SW 1271 (cell line): Measurements from ENCODE around the gene PYDC1.
A peak's percentile ranks its signal among the peaks of the same experiment; 100 is the strongest.
"Not testable (repeated sequence)": the region's sequence is repeated elsewhere in the genome, so short reads cannot be mapped to it uniquely, and the experiment has no call there.

ENCODE experiments used
- DNase-seq, 2 experiments: peaks; one replicate each; lab custom pipeline; 2025; lab: John Stamatoyannopoulos, UW

Gene PYDC1

GRCh38 chr16:31221357-31222160 lies 4.6 kb upstream of the PYDC1 start:
- no peak for DNase-seq

- no peak for DNase-seq
Observed at GRCh38 chr16:31219154-31219741, 2.3 kb upstream of the PYDC1 start.

GRCh38 chr16:31217136-31217530 lies 198 bp upstream of the PYDC1 start:
- no peak for DNase-seq

GRCh38 chr16:31215287-31216162 lies 1.4 kb downstream of the PYDC1 start:
- DNase-seq, result no peak

- DNase-seq, result no peak
Observed at GRCh38 chr16:31214708-31215286, 2.1 kb downstream of the PYDC1 start.

- no peak for DNase-seq
Observed at GRCh38 chr16:31213877-31214707, 2.8 kb downstream of the PYDC1 start, which contains the start of gene TRIM72. Gene TRIM72 (plus strand): TSS chr16:31214119. CDS start chr16:31214739, 620 bp downstream.

- no peak for DNase-seq
Observed at GRCh38 chr16:31213342-31213741, 3.6 kb downstream of the PYDC1 start.

GRCh38 chr16:31206776-31207175 lies 10.2 kb downstream of the PYDC1 start:
- no peak for DNase-seq

GRCh38 chr16:31204871-31205666 lies 11.9 kb downstream of the PYDC1 start:
- DNase-seq, result no peak

GRCh38 chr16:31202414-31203375 lies 14.2 kb downstream of the PYDC1 start, which contains the start of gene PYCARD:
Gene PYCARD (minus strand): TSS chr16:31202760. CDS start chr16:31202690, 70 bp downstream.
- no peak for DNase-seq

GRCh38 chr16:31201582-31202413 lies 15.1 kb downstream of the PYDC1 start:
- DNase-seq, result no peak

GRCh38 chr16:31200821-31201568 lies 15.9 kb downstream of the PYDC1 start:
- DNase-seq, result peak in 1 of 2 experiments; percentile 26

GRCh38 chr16:31200111-31200510 lies 16.8 kb downstream of the PYDC1 start:
- DNase-seq, result not testable (repeated sequence)

GRCh38 chr16:31199430-31200041 lies 17.4 kb downstream of the PYDC1 start:
- DNase-seq, result no peak

- DNase-seq, result no peak
Observed at GRCh38 chr16:31198207-31198882, 18.6 kb downstream of the PYDC1 start.

- DNase-seq, result no peak
Observed at GRCh38 chr16:31196324-31197088, 20.4 kb downstream of the PYDC1 start.
